IMR-90 (cell line): Measurements from ENCODE around the gene TRAF1. TPM values are rescaled to one million over a fixed set of nuclear protein-coding genes. Genes with fewer than 3 reads are reported as not detected.

ENCODE experiments used
- ATAC-seq: fragments of 200-7000 bp; cut with Tn5 transposase; 2 replicates; pipeline ENCODE4 v1.9.1; 2020; ENCODE audit warnings: low read depth, mild to moderate bottlenecking, moderate library complexity
- BruUV-seq: library from RNA; stranded (reverse); fragments of 400-500 nt; replicated peaks from 2 replicates; lab custom pipeline; 2021; lab: Mats Ljungman, UMichigan
- CTCF ChIA-PET: fragments of 300-600 bp; formaldehyde crosslinking; extraction: SDS; loops from one replicate; lab custom pipeline; 2021; ENCODE audit warnings: antibody characterized with exemption; lab: Yijun Ruan, JAX
- POLR2A ChIA-PET: fragments of 300-600 bp; sonication (Branson Sonifier 250); formaldehyde crosslinking; loops from one replicate; lab custom pipeline; 2022; ENCODE audit warnings: antibody characterized with exemption; ENCODE audit not compliant: unreplicated experiment; lab: Charles Lee
- DNase-seq: peaks from one replicate; pipeline ENCODE4 v3.0.0; 2013
- H2AFZ ChIP-seq: replicated peaks from 2 replicates; pipeline ENCODE3; 2013; ENCODE audit warnings: low read length, mild to moderate bottlenecking; ENCODE audit not compliant: poor library complexity
- H2AK5ac ChIP-seq: 2 replicates; pipeline ENCODE4 v1.6.1; 2013; ENCODE audit warnings: low read depth, low read length, inconsistent platforms
- H2AK9ac ChIP-seq: replicated peaks from 2 replicates; pipeline ENCODE3; 2013; ENCODE audit warnings: mild to moderate bottlenecking, low read depth, low read length, moderate library complexity; ENCODE audit not compliant: poor library complexity
- H2BK120ac ChIP-seq: 2 replicates; pipeline ENCODE4 v1.6.1; 2013; ENCODE audit warnings: low read depth, low read length, inconsistent platforms
- H2BK15ac ChIP-seq: 3 replicates; pipeline ENCODE4 v1.6.1; 2013; ENCODE audit warnings: low read depth, low read length, inconsistent platforms
- H2BK20ac ChIP-seq: 2 replicates; pipeline ENCODE4 v1.6.1; 2013; ENCODE audit warnings: low read depth, mild to moderate bottlenecking, inconsistent platforms, low read length, moderate library complexity
- H2BK5ac ChIP-seq: 2 replicates; pipeline ENCODE4 v1.6.1; 2013; ENCODE audit warnings: mild to moderate bottlenecking, low read depth, low read length, inconsistent platforms; ENCODE audit not compliant: poor library complexity, severe bottlenecking
- H3K14ac ChIP-seq: replicated peaks from 2 replicates; pipeline ENCODE4 v1.6.1; 2013; ENCODE audit warnings: low read depth, low read length, inconsistent platforms
- H3K18ac ChIP-seq: 2 replicates; pipeline ENCODE4 v1.6.1; 2013; ENCODE audit warnings: low read depth, low read length, control low read depth
- H3K23ac ChIP-seq: 2 replicates; pipeline ENCODE4 v1.6.1; 2013; ENCODE audit warnings: low read depth, low read length, inconsistent platforms
- H3K27ac ChIP-seq: 2 replicates; pipeline ENCODE4 v1.5.1; 2013; ENCODE audit warnings: mild to moderate bottlenecking, control low read depth, low read length; ENCODE audit not compliant: insufficient read depth
- H3K27me3 ChIP-seq: 2 replicates; pipeline ENCODE4 v1.6.1; 2013; ENCODE audit warnings: low read length; ENCODE audit not compliant: control insufficient read depth, insufficient read depth
- H3K36me3 ChIP-seq: 2 replicates; pipeline ENCODE4 v1.6.1; 2013; ENCODE audit warnings: low read length, mixed read lengths; ENCODE audit not compliant: control insufficient read depth, insufficient read depth
- H3K4ac ChIP-seq: 2 replicates; pipeline ENCODE4 v1.6.1; 2013; ENCODE audit warnings: low read depth, low read length, inconsistent platforms
- H3K4me1 ChIP-seq: 2 replicates; pipeline ENCODE4 v1.6.1; 2013; ENCODE audit warnings: low read length, mixed read lengths; ENCODE audit not compliant: control insufficient read depth, insufficient read depth
- H3K4me2 ChIP-seq: 2 replicates; pipeline ENCODE4 v1.6.1; 2013; ENCODE audit warnings: low read depth, mild to moderate bottlenecking, control low read depth, low read length, moderate library complexity
- H3K4me3 ChIP-seq: 2 replicates; pipeline ENCODE4 v1.5.1; 2013; ENCODE audit warnings: low read depth, mild to moderate bottlenecking, control low read depth, low read length, moderate library complexity; ENCODE audit not compliant: insufficient read depth
- H3K56ac ChIP-seq: 2 replicates; pipeline ENCODE4 v1.6.1; 2013; ENCODE audit warnings: low read length, inconsistent platforms; ENCODE audit not compliant: insufficient read depth; ENCODE audit errors: extremely low read depth
- H3K79me1 ChIP-seq, 2 experiments: 2 replicates each; pipeline ENCODE4 v1.6.1; 2013; ENCODE audit warnings: low read length in 2 of 2, inconsistent platforms in 1 of 2, low read depth in 1 of 2
- H3K9ac ChIP-seq: 2 replicates; pipeline ENCODE4 v1.6.1; 2013; ENCODE audit warnings: low read depth, low read length, control low read depth
- H3K9me1 ChIP-seq: 2 replicates; pipeline ENCODE4 v1.6.1; 2013; ENCODE audit warnings: low read length, inconsistent platforms; ENCODE audit not compliant: insufficient read depth
- H3K9me3 ChIP-seq: 2 replicates; pipeline ENCODE4 v1.6.1; 2013; ENCODE audit warnings: low read length; ENCODE audit not compliant: control insufficient read depth, insufficient read depth
- H4K20me1 ChIP-seq: 2 replicates; pipeline ENCODE4 v1.6.1; 2013; ENCODE audit warnings: low read length, inconsistent platforms; ENCODE audit not compliant: insufficient read depth
- H4K5ac ChIP-seq: 2 replicates; pipeline ENCODE4 v1.6.1; 2013; ENCODE audit warnings: mild to moderate bottlenecking, low read depth, low read length, control low read depth
- H4K8ac ChIP-seq, 2 experiments: 2 replicates each; pipeline ENCODE4 v1.6.1; 2013; ENCODE audit warnings: low read depth in 2 of 2, low read length in 2 of 2, control low read depth in 1 of 2, inconsistent platforms in 1 of 2
- H4K91ac ChIP-seq: 2 replicates; pipeline ENCODE4 v1.6.1; 2013; ENCODE audit warnings: low read depth, low read length, inconsistent platforms; ENCODE audit not compliant: insufficient read depth
- BHLHE40 ChIP-seq: fragments of 150-350 bp; IDR thresholded peaks from 2 replicates; pipeline ENCODE4 v1.6.1; 2016; ENCODE audit warnings: mild to moderate bottlenecking, low read depth, low read length
- CEBPB ChIP-seq: IDR thresholded peaks from 2 replicates; pipeline ENCODE4 v1.6.1; 2012; ENCODE audit warnings: low read depth, low read length, improper control_type of control experiment
- CHD1 ChIP-seq: IDR thresholded peaks from 2 replicates; pipeline ENCODE4 v1.6.1; 2012; ENCODE audit warnings: low read depth, low read length, improper control_type of control experiment
- FOS ChIP-seq: fragments of 150-350 bp; IDR thresholded peaks from 2 replicates; pipeline ENCODE4 v1.6.1; 2016; ENCODE audit warnings: low read depth, low read length
- MAZ ChIP-seq: IDR thresholded peaks from 2 replicates; pipeline ENCODE4 v1.6.1; 2012; ENCODE audit warnings: low read depth, mild to moderate bottlenecking, low read length, improper control_type of control experiment, moderate library complexity, borderline replicate concordance
- POLR2A ChIP-seq: IDR thresholded peaks from 2 replicates; pipeline ENCODE4 v1.6.1; 2012; ENCODE audit warnings: mild to moderate bottlenecking, low read depth, low read length
- RAD21 ChIP-seq: IDR thresholded peaks from 2 replicates; pipeline ENCODE4 v1.6.1; 2012; ENCODE audit warnings: low read length, improper control_type of control experiment
- RCOR1 ChIP-seq: IDR thresholded peaks from 2 replicates; pipeline ENCODE4 v1.6.1; 2012; ENCODE audit warnings: mild to moderate bottlenecking, low read length, improper control_type of control experiment; ENCODE audit not compliant: insufficient replicate concordance
- RFX5 ChIP-seq: IDR thresholded peaks from 2 replicates; pipeline ENCODE4 v1.8.0; 2012; ENCODE audit warnings: low read depth, mild to moderate bottlenecking, low read length, moderate library complexity
- WGBS, 2 experiments: methylation state at CpG; one replicate each; pipeline versions ENCODE4 v1.1.5 to v1.1.7; 2013; ENCODE audit warnings: missing lambda C conversion rate in 2 of 2; ENCODE audit not compliant: insufficient read length in 1 of 2; ENCODE audit errors: extremely low coverage in 2 of 2; 5-methylcytosine and 5-hydroxymethylcytosine counted together
- dilution Hi-C: fragments of 300-500 bp; cut with HindIII; formaldehyde crosslinking; loops from one replicate; pipeline ENCODE4 v1.14.3; 2018; ENCODE audit warnings: low sequenced_read_pairs; ENCODE audit not compliant: unreplicated experiment
- in situ Hi-C: fragments of 300-500 bp; cut with MboI; formaldehyde crosslinking; loops from 3 replicates; pipeline ENCODE4 v1.14.3; 2019; ENCODE audit warnings: low sequenced_read_pairs, inconsistent platforms, mixed read lengths
- intact Hi-C: fragments of 100-400 bp; cut with micrococcal nuclease; formaldehyde crosslinking; loops from 2 replicates; pipeline ENCODE4 v1.10.0; 2022
- polyA plus RNA-seq, 3 experiments: library from polyadenylated mRNA; depleted of rRNA; stranded (reverse); fragments of >200 nt; gene quantifications; 2 replicates each; pipeline ENCODE4 v1.2.3, GENCODE V29; 2012; ENCODE audit warnings: low replicate concordance in 1 of 3
- total RNA-seq: library from RNA; depleted of rRNA; stranded (reverse); fragments of >200 nt; gene quantifications from 2 replicates; pipeline ENCODE4 v1.2.3, GENCODE V29; 2012
- TF ChIP-seq, protein P1 (sequence below): fragments of 150-350 bp; IDR thresholded peaks from 2 replicates; pipeline ENCODE4 v1.6.1; 2017; ENCODE audit warnings: mild to moderate bottlenecking, antibody characterized with exemption, low read length, low read depth
- TF ChIP-seq, protein P2 (sequence below): fragments of 150-350 bp; IDR thresholded peaks from 2 replicates; pipeline ENCODE4 v1.6.1; 2016; ENCODE audit warnings: low read depth, mild to moderate bottlenecking, low read length, moderate library complexity, borderline replicate concordance
- TF ChIP-seq, protein P3 (sequence below): conservative IDR thresholded peaks from 2 replicates; pipeline ENCODE4 v1.5.1; 2012; ENCODE audit warnings: mild to moderate bottlenecking, low read depth, low read length, improper control_type of control experiment

TRAF1 gene
- total and polyA plus RNA-seq, 2 of the 4 experiments (the other 2 are of a cell fraction): 3.9 to 4.1 TPM

- Histone ChIP-seq H4K91ac (no peak overlapping the region), H3K9me3 (no peaks in the 10 kb centered on the region), H4K5ac (no peak overlapping the region), H2BK15ac (no peak overlapping the region), H2AK9ac (no peak overlapping the region), H2AFZ (no peak overlapping the region), H4K8ac (no peak overlapping the region), H3K9ac (no peak overlapping the region), H2BK5ac (no peak overlapping the region), H3K27me3 (peaks cover 2% of the 10 kb centered on the region), H3K4me1 (peaks cover 13% of the 10 kb centered on the region), H3K56ac (no peak overlapping the region), H2BK120ac (no peak overlapping the region), H3K14ac (no peak overlapping the region), H2AK5ac (no peak overlapping the region), H3K36me3 (no peaks in the 10 kb centered on the region), H3K4me3 (no peak overlapping the region), H3K18ac (no peak overlapping the region), H3K4me2 (no peak overlapping the region), H3K4ac (no peak overlapping the region), H3K79me1 (peaks cover 12 to 28% of the 10 kb centered on the region in 2 experiments; a peak in 3 of 4 replicates), H3K9me1 (peaks cover 15% of the 10 kb centered on the region; the same call in 1 of the 2 replicates), H2BK20ac (no peak overlapping the region), H3K23ac (no peak overlapping the region), H4K20me1 (no peaks in the 10 kb centered on the region), H3K27ac (no peak overlapping the region)
- BruUV-seq: no TSS peak
- intact Hi-C loops: loop anchor here (5.0 kb wide), 1 partner anchor 193 kb away; the partner anchor contains the start of gene CNTRL
- in situ Hi-C loops: no loop called here
- CTCF ChIA-PET: no interaction called here
- dilution Hi-C loops: no loop called here
- DNase-seq: no peak
- POLR2A ChIA-PET: no interaction called here
- no peak for ATAC-seq
- TF ChIP-seq FOS (no peak), RFX5 (no peak), POLR2A (no peak), CEBPB (no peak), MAZ (no peak), BHLHE40 (no peak), RAD21 (no peak), RCOR1 (no peak), CHD1 (no peak)
- TF ChIP-seq, protein P1, sequence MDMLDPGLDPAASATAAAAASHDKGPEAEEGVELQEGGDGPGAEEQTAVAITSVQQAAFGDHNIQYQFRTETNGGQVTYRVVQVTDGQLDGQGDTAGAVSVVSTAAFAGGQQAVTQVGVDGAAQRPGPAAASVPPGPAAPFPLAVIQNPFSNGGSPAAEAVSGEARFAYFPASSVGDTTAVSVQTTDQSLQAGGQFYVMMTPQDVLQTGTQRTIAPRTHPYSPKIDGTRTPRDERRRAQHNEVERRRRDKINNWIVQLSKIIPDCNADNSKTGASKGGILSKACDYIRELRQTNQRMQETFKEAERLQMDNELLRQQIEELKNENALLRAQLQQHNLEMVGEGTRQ: no peak
- TF ChIP-seq, protein P2, sequence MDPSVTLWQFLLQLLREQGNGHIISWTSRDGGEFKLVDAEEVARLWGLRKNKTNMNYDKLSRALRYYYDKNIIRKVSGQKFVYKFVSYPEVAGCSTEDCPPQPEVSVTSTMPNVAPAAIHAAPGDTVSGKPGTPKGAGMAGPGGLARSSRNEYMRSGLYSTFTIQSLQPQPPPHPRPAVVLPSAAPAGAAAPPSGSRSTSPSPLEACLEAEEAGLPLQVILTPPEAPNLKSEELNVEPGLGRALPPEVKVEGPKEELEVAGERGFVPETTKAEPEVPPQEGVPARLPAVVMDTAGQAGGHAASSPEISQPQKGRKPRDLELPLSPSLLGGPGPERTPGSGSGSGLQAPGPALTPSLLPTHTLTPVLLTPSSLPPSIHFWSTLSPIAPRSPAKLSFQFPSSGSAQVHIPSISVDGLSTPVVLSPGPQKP: no peak
- TF ChIP-seq, protein P3, sequence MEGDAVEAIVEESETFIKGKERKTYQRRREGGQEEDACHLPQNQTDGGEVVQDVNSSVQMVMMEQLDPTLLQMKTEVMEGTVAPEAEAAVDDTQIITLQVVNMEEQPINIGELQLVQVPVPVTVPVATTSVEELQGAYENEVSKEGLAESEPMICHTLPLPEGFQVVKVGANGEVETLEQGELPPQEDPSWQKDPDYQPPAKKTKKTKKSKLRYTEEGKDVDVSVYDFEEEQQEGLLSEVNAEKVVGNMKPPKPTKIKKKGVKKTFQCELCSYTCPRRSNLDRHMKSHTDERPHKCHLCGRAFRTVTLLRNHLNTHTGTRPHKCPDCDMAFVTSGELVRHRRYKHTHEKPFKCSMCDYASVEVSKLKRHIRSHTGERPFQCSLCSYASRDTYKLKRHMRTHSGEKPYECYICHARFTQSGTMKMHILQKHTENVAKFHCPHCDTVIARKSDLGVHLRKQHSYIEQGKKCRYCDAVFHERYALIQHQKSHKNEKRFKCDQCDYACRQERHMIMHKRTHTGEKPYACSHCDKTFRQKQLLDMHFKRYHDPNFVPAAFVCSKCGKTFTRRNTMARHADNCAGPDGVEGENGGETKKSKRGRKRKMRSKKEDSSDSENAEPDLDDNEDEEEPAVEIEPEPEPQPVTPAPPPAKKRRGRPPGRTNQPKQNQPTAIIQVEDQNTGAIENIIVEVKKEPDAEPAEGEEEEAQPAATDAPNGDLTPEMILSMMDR: no peak
- no CpG with 5 or more reads among the region's 6 CpGs for WGBS, 2 experiments
Measured at GRCh38 chr9:120879446-120879845, 47.1 kb downstream of the TRAF1 start.
